Esophagus muscularis mucosa (tissue), 4 donors: Measurements from ENCODE around the gene ITPKA.

ENCODE experiments used
- CTCF ChIP-seq, 3 experiments: fragments of 200-600 bp in 2 of 3; fragments of 450-650 bp in 1 of 3; sonication (generic) in 2 of 3; IDR thresholded peaks; one replicate each; pipeline ENCODE4 v1.5.1; 2017 to 2019; ENCODE audit warnings: antibody characterized with exemption in 3 of 3, mild to moderate bottlenecking in 2 of 3, moderate library complexity in 1 of 3
- EP300 ChIP-seq: sonication (generic); formaldehyde crosslinking; IDR thresholded peaks from one replicate; pipeline ENCODE4 v1.6.1; 2017; ENCODE audit warnings: antibody characterized with exemption
- POLR2AphosphoS5 ChIP-seq, 2 donors: sonication (generic); formaldehyde crosslinking; IDR thresholded peaks; one replicate each; pipeline ENCODE4 v1.6.1; 2017; ENCODE audit warnings: antibody characterized with exemption in 2 of 2

- TF ChIP-seq POLR2AphosphoS5 (IDR thresholded peaks at IDR 0.05), result no peak
- no peak for TF ChIP-seq CTCF (IDR thresholded peaks at IDR 0.05)
- TF ChIP-seq EP300, result no peak
Observed at GRCh38 chr15:41502795-41503668, 9.4 kb downstream of the ITPKA start.
